ENCODE data around the gene ALDH5A1.
A peak's percentile ranks its signal among the peaks of the same experiment; 100 is the strongest.

ALDH5A1 gene

GRCh38 chr6:24494821-24495795 lies at the start of gene ALDH5A1:
TSS of gene ALDH5A1 (plus strand) at chr6:24494969. CDS start at chr6:24494997, 28 bp downstream.
- DNase-seq, result peak; percentile 43

- DNase-seq, result no peak
Observed at GRCh38 chr6:24445704-24446103, 49.1 kb upstream of the ALDH5A1 start.

DNA sequence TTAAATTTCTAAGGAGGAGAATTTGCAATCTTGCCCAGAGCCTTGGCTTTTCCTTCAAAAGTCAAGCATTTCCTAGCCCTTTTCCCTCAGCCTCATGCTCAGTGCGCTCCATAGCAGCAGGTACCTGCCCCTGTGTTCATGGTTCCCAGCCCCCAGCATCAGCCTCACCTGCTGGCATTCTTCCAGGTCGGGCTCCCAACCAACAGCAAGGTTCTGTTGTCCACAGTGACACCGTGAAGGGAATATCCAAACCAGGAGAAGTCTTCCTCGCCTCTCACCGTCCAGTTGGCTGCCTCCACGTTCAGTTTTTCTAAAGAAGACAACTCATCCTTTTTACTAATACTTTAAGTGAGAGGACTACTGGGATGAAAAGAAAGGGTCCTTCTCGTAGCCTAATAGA lies 48.1 kb upstream of the ALDH5A1 start:
- DNase-seq, result no peak

GRCh38 chr6:24448396-24448795 lies 46.4 kb upstream of the ALDH5A1 start:
- DNase-seq, result no peak

GRCh38 chr6:24448828-24449525 lies 45.8 kb upstream of the ALDH5A1 start:
- no peak for DNase-seq

GRCh38 chr6:24451581-24452388 lies 43.0 kb upstream of the ALDH5A1 start:
- no peak for DNase-seq

DNA sequence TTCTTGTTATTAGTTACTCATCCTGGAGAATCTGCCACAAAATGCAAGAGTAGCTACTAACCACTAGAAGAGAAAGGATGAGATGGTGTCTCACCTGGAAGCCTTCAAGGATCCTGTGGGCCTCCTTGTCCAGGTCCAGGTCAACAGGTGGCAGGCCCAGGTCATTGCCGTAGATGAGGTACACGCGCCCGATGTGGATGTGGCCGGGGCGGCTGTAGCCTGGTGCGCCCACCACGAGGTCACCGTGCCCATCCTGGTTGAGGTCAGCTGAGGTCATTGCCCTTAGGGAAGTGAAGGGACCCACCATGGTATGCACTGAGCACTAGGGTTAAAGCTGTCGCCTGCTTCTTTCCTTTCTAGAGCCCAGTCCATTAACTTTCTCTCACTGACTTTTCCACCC lies 40.8 kb upstream of the ALDH5A1 start:
- DNase-seq, result no peak

GRCh38 chr6:24454452-24454851 lies 40.3 kb upstream of the ALDH5A1 start:
- DNase-seq, result no peak

- no peak for DNase-seq
Observed at GRCh38 chr6:24455061-24455460, 39.7 kb upstream of the ALDH5A1 start.

GRCh38 chr6:24458134-24458533 lies 36.6 kb upstream of the ALDH5A1 start:
- DNase-seq, result no peak

GRCh38 chr6:24458941-24459340 lies 35.8 kb upstream of the ALDH5A1 start:
- DNase-seq, result no peak

DNA sequence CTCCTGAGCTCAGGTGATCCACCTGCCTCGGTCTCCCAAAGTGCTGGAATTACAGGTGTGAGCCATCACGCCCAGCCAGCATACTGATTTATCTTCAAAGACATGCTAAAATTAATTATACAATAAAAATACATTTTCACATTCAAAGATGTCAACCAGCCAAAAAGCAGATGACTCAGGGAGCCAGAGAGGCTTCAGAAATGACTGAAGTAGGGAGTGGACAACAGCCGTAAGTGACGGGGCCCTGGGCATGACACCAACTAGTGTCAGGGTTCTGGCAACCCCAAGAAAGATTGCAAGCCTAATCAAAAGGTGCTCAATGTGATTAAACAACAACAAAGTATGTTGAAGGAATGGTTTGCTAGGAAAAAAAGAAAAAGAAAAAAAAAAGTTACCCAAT lies 33.8 kb upstream of the ALDH5A1 start:
- DNase-seq, result no peak

DNA sequence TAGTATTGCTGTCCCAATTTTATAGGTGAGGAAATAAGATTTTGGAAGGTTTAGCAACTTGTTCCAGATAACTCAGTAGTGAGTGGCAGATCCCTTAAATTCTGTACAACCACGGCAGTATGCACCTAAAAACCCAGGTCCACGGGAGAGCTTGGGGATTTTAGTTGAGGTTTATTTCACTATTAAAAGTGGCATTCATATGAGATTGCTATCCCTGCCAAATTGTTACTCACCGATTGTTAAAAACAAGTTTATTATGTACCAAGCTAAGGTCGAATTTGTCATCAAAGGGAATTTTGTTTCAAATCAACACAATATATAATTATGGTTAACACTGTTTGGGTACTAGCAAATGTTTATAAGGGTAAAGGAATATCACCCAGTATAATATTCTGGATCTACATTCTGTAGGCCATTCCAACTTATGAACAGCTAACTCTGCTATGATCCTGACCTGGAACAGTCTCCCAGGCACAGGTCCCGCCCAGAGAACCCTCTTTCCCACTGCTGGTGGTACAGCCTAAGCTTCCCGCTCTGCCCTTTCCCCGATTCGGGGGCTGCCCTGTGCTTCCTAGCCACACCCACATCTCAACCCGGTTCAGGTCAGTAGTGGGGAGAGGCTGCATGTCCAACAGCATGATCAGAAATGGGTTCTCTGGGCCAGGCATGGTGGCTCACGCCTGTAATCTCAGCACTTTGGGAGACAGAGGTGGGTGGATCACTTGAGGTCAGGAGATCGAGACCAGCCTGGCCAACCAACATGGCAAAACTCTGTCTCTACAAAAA lies 30.3 kb upstream of the ALDH5A1 start:
- no peak for DNase-seq

- DNase-seq, result no peak
Observed at GRCh38 chr6:24469811-24470210, 25.0 kb upstream of the ALDH5A1 start.

GRCh38 chr6:24472181-24472580 lies 22.6 kb upstream of the ALDH5A1 start:
- no peak for DNase-seq

DNA sequence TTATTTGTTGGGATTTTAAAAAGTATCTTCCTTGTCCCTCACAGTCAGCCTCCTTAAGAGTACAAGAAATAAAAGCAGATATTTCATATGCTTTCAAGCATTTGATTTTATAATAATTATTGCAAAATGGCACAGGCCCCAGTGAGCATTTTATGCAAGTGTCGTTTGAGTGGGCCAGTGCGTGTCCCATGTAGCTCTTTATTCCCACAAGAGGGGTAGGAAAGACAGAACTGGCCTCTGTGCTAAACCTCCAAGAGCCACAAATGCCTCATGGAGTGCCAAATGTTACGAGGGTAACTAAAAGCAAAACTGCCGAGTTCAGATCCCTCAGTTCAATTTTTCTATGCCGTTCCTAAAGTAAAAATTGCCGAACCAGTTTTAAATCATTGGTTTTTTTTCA lies 18.1 kb upstream of the ALDH5A1 start:
- DNase-seq, result no peak

DNA sequence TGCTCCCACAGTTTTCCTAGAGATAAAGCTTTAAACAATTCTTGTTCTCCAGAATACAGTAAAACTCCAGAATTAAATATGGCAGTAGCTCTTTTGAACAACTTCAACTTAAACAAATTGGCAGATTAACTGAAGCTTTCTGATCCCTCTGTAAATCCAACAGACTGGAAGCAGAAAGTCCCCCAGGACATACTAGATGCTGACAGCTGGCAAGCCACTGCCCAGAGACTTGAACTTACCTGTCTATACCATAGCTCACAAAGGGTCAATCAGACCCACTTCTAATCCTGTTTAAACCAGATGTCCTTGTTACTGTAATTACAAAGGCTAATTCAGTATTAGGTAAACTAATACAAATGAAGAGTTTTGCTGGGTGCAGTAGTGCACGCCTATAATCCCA lies 17.7 kb upstream of the ALDH5A1 start:
- no peak for DNase-seq

DNA sequence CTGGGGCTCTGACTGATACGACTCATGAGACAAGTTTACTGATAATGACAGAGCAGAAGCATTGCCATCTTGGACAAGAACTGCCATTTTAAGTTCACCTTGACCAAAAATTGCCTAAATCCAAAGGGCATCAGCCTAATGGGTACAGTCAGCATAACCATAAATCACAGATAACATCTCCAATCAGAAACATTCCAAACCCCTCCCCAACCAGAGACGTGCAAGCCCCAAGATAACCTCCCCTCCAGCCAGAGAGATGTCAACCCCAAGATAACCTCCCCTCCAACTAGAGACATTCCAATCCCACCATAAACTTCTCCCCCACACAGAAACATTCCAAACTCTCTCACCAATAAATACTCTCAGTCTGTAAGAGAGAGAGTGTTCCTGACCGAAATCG lies 15.9 kb upstream of the ALDH5A1 start:
- no peak for DNase-seq

GRCh38 chr6:24480705-24481104 lies 14.1 kb upstream of the ALDH5A1 start:
- DNase-seq, result no peak

GRCh38 chr6:24481449-24481848 lies 13.3 kb upstream of the ALDH5A1 start:
- DNase-seq, result no peak

DNA sequence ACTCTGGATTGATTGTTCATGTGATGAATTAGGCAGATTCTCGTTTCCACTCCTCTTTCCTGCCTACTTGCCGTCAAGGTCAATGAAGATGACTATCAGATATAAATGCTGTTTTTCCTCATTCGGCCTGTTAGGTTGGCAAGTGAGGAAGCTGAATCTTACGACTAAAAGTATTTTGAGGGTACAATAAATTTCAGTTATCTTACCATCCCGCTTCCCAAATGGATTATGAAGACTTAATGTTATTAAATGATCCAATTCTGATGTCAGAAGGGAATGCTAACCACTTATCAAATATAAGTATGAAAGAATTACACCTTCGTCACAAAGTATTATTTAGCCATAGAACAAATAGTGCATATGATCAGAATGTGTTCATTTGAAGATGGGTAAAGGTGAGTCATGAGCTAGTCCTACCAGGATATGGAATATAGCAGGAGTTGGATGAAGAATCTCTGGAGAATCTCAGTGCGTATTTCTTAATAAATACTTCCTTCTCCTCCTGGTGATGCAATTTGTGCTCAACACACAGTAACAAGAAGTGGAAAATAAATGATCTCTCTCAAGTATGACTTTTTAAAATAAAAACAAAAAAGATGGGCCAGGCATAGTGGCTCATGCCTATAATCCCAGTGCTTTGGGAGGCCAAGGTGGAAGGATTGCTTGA lies 10.0 kb upstream of the ALDH5A1 start:
- DNase-seq, result no peak

DNA sequence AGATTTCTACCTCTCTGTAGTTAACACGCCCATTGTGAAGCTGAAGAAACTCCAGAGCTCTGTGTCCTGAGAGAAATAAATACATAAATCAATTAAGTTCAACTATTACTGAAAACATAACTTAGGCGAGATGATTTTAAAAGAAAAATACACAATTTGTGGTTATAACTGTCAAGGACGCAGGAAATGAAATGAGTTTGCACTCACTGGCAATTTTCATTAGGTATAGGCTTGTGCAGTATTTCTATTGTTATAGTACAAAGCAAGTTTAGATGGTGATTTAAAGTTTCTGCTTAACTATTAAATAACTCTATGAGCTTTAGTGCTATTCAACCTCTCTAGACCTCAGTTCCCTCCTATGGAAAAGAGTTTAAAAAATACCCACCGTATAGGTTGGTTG lies 8.7 kb upstream of the ALDH5A1 start:
- DNase-seq, result no peak

All from DMS 273 treated with DMSO at 0.1 percent for 48 hours (cell line).